NCI-H2196 treated with DMSO at 0.1 percent for 48 hours (cell line): ENCODE data around the gene CHRDL1.
"Not testable (repeated sequence)": the region's sequence is repeated elsewhere in the genome, so short reads cannot be mapped to it uniquely, and the experiment has no call there.

ENCODE experiments used
- DNase-seq: peaks from one replicate; lab custom pipeline; 2025; ENCODE audit not compliant: unreplicated experiment; lab: John Stamatoyannopoulos, UW

The CHRDL1 gene

DNA sequence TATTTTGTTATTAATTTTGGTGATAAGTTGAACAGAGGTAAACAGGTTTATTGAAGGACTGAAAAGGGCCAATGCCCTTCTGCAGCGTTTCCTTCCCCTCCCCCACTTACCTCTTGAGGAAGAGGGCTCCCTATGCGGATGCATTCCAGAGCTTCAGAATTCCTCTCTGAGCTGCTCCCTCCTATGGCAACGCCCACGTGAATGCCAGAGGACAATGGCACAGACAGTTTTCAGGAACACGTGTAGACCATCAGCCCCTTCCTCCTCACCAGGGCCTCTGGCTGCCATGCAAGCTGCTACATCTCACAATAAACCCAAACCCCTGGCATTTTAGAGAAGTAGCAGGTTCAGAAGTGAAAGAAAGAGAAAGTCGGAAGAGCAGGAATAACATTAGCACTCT, 127.9 kb downstream of the CHRDL1 start:
- DNase-seq: no peak

GRCh38 chrX:110665223-110666002, 130.2 kb downstream of the CHRDL1 start:
- DNase-seq: no peak

DNA sequence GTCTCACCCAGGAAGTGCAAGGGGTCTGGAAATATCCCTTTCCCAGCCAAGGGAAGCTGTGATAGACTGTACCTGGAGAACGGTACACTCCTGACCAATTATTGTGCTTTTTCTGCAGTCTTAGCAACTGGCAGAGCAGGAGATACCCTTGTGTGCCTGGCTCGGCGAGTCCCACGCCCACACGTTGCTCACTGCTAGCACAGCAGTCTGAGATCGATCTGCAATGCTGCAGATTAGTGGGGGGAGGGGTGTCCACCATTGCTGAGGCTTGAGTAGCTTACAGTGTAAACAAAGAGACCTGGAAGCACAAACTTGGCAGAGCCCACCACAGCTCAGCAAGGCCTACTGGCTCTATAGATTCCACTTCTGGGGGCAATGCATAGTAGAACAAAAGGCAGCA, 138.5 kb downstream of the CHRDL1 start:
- no peak for DNase-seq

- DNase-seq: not testable (repeated sequence)
Measured at GRCh38 chrX:110654280-110654679, 141.3 kb downstream of the CHRDL1 start.

- no peak for DNase-seq
Measured at GRCh38 chrX:110646386-110646785, 149.2 kb downstream of the CHRDL1 start.
